NCI-H2029 treated with DMSO at 0.1 percent for 48 hours (cell line): ENCODE measurements around the gene TRIM71.
"Not testable (repeated sequence)": the region's sequence is repeated elsewhere in the genome, so short reads cannot be mapped to it uniquely, and the experiment has no call there.

Source experiments
- DNase-seq: peaks from one replicate; lab custom pipeline; 2025; lab: John Stamatoyannopoulos, UW

Gene TRIM71

DNA sequence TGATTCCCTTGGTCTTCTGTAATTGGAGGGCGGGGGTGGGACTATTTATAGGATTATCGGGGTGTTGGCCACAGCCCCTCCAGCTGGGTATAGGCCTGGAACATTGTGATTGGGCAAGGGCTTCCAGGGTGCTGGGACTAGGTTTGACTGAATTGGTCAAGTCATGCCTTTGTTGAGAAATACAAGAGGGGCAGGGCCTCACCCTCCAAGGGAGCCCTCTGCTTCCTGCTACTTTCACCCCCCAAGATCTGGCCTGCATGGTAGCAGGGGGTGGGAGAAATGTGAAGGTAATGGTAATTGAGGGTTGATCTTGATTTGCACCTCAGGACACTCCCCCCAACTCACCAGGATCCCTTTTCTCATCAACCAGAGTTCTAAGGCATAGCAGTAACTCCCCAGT, 25.2 kb downstream of the TRIM71 start:
- no peak for DNase-seq

- DNase-seq: no peak
Measured at GRCh38 chr3:32843510-32844321, 25.9 kb downstream of the TRIM71 start.

DNA sequence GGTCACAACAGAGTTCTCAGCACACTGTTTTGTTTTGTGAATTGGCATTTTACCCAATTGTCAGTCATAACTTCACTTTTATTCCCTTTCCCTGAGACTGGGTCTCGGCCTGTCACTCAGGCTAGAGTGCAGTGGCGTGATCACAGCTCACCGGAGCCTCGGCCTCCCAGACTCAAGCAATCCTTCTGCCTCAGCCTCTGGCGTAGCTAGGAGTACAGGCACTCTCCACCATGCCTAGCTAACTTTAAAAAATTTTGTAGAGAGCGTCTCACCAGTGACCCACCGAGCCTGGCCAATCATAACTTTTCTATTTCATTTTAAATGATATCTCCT, 26.5 kb downstream of the TRIM71 start:
- no peak for DNase-seq

GRCh38 chr3:32844914-32845313, 27.1 kb downstream of the TRIM71 start:
- peak; percentile 71 for DNase-seq

GRCh38 chr3:32845546-32845945, 27.7 kb downstream of the TRIM71 start:
- not testable (repeated sequence) for DNase-seq

- not testable (repeated sequence) for DNase-seq
Measured at GRCh38 chr3:32847045-32847444, 29.2 kb downstream of the TRIM71 start.

DNA sequence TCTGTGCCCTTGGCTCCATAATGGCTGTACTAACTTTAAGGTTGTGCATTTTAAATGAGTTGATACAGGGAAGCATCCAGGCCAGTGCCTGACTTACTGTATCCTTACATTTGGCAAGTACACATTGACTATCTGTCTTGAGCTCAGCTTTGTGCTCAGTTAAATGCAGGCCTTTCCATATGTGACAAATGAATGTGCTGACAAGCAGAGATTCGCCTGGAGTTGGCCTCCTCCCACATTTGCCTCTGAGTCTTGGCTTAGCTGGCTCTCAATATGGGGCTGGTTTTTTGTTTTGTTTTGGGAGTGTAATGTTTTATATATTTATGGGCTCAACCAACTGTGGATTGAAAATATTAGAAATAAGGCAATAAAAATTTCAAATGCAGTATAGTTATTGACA, 29.7 kb downstream of the TRIM71 start:
- DNase-seq: no peak

DNA sequence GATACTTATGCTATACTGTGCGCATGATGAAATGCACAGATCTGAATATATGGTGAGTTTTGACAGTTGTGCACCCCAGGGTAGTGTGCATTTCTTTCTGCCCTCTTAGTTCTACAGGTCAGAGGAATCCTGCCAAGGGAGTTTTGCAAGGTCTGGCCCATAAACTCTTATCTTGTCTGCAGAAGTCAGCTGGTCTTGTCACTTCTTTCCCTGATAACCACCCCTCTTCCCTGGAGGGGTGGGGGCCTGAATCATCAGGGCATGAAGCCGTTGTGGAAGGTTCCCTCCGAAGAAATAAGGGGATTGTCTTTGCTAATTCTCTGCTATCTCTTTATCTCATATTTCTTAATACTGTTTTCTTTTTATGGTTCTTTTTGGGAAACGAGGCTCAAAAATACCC, 30.4 kb downstream of the TRIM71 start:
- DNase-seq: no peak

GRCh38 chr3:32849046-32849445, 31.2 kb downstream of the TRIM71 start:
- DNase-seq: no peak

DNA sequence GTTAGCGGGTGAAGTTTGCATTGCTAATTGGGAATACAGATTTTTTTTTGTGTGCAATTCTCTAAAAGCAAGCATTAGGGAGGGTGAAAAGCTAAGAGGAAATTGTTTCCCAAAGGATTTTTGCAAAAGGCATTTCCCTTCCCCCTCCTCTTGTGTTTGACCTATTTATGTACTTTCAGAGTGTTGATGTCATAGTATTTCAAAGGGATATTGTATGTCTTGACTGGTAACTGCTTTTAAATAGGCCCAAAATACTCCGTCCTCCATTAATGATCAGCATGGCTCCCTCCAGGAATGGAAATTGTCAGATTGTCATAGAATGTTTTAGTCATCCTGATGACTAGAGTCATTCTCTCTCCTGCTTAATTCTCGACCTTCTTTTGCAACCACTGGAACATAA, 32.4 kb downstream of the TRIM71 start:
- no peak for DNase-seq

GRCh38 chr3:32850636-32851035, 32.8 kb downstream of the TRIM71 start:
- DNase-seq: no peak

DNA sequence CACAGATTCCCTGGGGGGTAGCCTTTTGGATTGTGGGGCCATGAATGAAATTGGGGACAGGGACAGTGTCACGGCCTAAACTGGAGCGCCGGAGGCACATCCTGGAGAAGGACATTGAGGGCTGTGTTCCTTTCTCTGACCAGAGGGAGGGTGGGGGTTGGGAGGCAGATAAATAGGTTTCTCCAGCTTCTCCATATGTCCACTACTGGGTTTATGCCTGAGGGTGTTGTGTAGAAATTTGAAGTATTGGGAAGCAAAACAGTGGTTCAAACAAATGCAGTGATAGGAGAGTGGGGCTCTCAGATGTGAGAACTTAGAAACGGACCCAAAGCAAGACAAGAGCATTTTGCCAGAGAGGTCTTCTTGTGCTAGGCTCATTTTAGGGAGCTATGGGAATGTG, 34.3 kb downstream of the TRIM71 start:
- no peak for DNase-seq

DNA sequence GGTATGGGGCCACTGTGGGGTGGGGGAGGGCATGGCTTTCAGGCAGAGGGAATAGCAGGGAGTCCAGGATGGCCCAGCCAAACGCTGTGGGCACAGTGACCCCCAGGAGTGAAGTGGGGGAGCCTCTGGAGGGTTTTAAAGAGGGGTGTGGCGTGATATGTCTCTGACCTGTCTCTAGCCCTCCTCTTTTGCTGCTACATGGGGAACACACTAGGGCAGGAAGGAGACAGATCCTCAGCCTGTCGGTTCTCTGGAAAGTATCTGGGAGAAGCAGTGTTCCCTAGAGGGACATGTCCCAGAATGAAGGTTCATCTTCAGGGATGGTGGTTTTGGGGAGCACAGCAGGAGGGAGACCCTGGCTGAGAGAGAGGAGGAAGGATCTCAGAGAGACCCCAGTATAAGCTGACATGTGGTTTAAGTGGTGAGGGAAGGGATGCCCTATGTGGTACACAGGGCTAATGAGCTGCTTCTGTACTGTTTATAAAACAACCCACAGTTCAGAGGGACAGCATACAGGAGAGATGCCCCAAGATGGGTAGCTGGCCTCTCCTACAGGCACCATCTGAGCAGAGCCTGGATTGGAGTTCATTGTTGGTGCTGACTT, 37.7 kb downstream of the TRIM71 start:
- no peak for DNase-seq

- no peak for DNase-seq
Measured at GRCh38 chr3:32856355-32856889, 38.6 kb downstream of the TRIM71 start.

GRCh38 chr3:32856901-32857507, 39.2 kb downstream of the TRIM71 start:
- DNase-seq: no peak

DNA sequence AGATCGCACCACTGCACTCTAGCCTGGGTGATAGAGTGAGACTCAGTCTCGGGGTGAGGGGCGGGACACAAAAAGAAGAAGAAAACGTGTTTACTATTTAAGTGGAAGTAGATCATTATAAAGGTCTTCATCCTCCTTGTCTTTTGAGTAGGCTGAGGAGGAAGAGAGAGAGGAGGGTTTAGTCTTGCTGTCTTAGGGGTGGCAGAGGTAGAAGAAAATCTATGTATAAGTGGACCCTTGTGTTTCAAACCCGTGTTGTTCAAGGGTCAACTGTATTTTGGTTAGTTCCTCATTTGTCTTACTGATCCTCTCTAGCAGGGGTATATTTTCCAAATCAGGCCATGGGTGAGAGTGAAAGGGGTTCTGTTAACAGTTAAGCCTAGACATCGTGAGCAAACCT, 40.1 kb downstream of the TRIM71 start:
- no peak for DNase-seq

DNA sequence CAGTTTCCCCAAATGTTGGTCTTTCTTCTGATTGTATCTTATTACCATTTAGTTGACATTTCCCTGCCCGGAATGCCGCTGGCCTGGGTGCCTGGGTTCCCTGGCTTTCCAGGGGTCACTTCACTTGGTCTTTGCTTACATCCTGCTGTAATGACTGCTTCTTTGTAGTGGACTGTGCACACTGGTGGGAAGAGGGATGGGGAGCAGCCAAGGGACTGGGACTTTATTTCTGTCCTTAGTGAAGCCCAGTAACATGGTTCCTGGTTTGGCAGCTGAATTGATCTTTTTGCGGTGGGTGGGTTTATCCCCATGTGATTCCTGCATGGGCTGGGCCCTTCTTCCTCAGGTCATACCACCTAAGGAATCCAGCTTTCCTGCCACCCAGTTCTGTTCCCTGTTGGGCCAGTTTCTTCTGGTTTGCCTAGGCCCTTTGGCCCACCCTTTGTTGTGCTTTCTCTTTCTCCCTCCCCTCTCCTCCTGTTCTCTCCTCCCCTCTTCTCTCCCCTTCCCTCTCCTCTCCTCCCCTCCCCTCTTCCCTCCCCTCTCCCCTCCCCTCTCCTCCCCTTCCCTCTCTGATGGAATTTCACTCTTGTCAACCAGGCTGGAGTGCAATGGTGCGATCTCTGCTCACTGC, 41.9 kb downstream of the TRIM71 start:
- DNase-seq: no peak

GRCh38 chr3:32860499-32860898, 42.7 kb downstream of the TRIM71 start:
- no peak for DNase-seq

DNA sequence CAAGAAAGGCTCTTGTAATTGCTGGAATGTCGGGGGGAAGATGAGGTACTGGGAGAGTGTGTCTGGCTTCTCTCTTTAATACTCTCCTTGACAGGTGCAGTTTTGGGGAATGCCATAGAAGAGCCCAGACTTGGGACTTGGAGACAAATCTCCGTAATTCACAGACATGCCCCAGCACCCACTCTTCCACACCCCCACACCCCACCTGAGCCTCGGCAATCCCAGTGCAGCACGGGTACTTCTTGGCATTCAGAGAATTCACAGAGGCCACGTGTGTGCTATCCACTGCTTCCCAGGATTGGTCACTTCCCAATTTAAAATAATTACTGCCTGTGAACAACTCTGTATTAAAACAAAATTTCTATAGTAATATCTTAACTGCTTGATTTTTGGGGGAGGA, 43.9 kb downstream of the TRIM71 start:
- DNase-seq: no peak

GRCh38 chr3:32862247-32862935, 44.6 kb downstream of the TRIM71 start:
- DNase-seq: no peak

- DNase-seq: no peak
Measured at GRCh38 chr3:32862936-32863487, 45.2 kb downstream of the TRIM71 start.

DNA sequence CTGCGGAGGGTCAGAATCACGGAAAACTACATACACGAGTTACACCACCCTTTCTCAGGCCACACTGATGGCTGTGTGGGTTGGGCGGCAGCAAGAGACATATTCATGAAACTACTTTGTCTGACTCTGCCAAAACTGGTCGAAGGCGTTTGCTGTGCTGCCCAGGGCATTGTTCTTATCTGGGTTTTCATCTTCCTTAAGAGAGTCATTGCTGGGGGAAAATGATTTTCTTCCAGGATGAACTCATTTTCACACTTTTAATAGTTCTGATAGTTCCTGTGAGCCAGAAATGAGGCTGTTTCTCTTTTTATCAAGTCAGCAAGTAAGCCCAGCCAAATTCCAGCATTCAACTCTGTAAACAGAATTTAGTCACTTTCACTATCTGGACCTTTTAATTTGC, 47.6 kb downstream of the TRIM71 start:
- DNase-seq: no peak
